ENCODE measurements around the gene MAJIN. TPM values are rescaled to one million over a fixed set of nuclear protein-coding genes. Genes with fewer than 3 reads are reported as not detected.

Gene MAJIN
- polyA plus RNA-seq, 3 donors: not detected

DNA sequence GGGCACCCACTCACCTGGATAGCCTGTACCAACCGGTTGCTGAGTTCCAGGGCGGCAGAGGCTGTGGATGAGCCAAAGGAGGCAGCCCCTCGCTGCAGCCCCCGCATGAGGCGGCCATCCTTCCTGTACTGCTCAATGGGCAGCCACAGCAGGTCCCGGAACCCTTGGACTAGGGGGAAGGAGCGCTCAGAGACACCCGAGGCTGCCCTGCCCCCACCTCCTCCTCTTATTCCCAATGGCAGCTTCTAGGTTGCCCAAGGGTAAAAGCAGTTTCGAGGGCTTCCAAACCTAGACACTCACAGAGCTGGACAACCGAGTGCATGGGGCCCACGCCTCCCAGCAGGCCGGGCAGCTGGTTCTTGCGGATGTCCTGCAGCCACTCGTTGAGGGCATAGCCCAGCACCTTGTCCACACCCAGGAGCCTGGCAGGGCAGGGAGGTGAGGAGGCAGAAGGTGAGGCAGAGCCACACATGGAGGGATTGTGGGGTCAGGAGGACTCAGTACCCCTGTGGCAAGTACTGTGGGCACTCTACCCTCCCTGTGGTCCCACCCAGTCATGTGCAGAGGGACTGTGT, 75.4 kb downstream of the MAJIN start:
- H3K27ac ChIP-seq (ENCODE audit: low read depth in 1 of 2, low read length in 2 of 2): no peak overlapping the region
- no peaks in the 10 kb centered on the region for H3K27me3 ChIP-seq (ENCODE audit: control insufficient read depth in 2 of 2, insufficient read depth in 2 of 2, low read length in 2 of 2)
- H3K4me2 ChIP-seq (replicated peaks; ENCODE audit: extremely low read depth, low read length, poor library complexity, severe bottlenecking): no peak overlapping the region
- H2AFZ ChIP-seq (ENCODE audit: insufficient read depth, low read depth, low read length, poor library complexity, severe bottlenecking): no peak overlapping the region
- H3K27ac Mint-ChIP-seq: peak overlapping the region in 1 of 7 donors; percentile 62
- no peaks in the 10 kb centered on the region for H3K9me3 ChIP-seq (replicated peaks in 1 of 2; ENCODE audit: control insufficient read depth in 1 of 2, insufficient read depth in 1 of 2, low read length in 2 of 2)
- WGBS (ENCODE audit: insufficient coverage): 94% methylated on average over 9 of the region's 14 CpGs
- peaks cover 0 to 4% (median 1%) of the 10 kb centered on the region in 3 donors for H3K27me3 Mint-ChIP-seq (ENCODE audit: low read depth in 3 of 3)
- H3K36me3 Mint-ChIP-seq: peaks cover 57 to 60% of the 10 kb centered on the region in 2 donors
- TF ChIP-seq, protein P1, sequence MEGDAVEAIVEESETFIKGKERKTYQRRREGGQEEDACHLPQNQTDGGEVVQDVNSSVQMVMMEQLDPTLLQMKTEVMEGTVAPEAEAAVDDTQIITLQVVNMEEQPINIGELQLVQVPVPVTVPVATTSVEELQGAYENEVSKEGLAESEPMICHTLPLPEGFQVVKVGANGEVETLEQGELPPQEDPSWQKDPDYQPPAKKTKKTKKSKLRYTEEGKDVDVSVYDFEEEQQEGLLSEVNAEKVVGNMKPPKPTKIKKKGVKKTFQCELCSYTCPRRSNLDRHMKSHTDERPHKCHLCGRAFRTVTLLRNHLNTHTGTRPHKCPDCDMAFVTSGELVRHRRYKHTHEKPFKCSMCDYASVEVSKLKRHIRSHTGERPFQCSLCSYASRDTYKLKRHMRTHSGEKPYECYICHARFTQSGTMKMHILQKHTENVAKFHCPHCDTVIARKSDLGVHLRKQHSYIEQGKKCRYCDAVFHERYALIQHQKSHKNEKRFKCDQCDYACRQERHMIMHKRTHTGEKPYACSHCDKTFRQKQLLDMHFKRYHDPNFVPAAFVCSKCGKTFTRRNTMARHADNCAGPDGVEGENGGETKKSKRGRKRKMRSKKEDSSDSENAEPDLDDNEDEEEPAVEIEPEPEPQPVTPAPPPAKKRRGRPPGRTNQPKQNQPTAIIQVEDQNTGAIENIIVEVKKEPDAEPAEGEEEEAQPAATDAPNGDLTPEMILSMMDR (IDR thresholded peaks at IDR 0.05): no peak
- peaks cover 6% of the 10 kb centered on the region for H4K20me1 ChIP-seq (ENCODE audit: insufficient read depth, low read length)
- no peaks in the 10 kb centered on the region for H3K79me2 ChIP-seq (ENCODE audit: insufficient read depth, low read length)
- peaks cover 60 to 69% of the 10 kb centered on the region in 2 donors for H3K36me3 ChIP-seq (replicated peaks in 1 of 2; ENCODE audit: control insufficient read depth in 1 of 2, insufficient read depth in 2 of 2, low read length in 2 of 2)
- peaks cover 5% of the 10 kb centered on the region for H3K4me1 Mint-ChIP-seq
- H3K9ac ChIP-seq (ENCODE audit: insufficient read depth, low read length, poor library complexity, severe bottlenecking): no peak overlapping the region
- H3K4me3 ChIP-seq (replicated peaks in 1 of 3; ENCODE audit: low read depth in 2 of 3, low read length in 3 of 3): no peak overlapping the region
- peaks cover 9 to 13% of the 10 kb centered on the region in 2 donors for H3K4me1 ChIP-seq (ENCODE audit: control insufficient read depth in 1 of 2, insufficient read depth in 2 of 2, low read length in 2 of 2)
- intact Hi-C loops (cut with micrococcal nuclease): no loop called here
- no peak overlapping the region for H3K4me3 Mint-ChIP-seq
- no peaks in the 10 kb centered on the region for H3K9me3 Mint-ChIP-seq
- DNase-seq: no peak

DNA sequence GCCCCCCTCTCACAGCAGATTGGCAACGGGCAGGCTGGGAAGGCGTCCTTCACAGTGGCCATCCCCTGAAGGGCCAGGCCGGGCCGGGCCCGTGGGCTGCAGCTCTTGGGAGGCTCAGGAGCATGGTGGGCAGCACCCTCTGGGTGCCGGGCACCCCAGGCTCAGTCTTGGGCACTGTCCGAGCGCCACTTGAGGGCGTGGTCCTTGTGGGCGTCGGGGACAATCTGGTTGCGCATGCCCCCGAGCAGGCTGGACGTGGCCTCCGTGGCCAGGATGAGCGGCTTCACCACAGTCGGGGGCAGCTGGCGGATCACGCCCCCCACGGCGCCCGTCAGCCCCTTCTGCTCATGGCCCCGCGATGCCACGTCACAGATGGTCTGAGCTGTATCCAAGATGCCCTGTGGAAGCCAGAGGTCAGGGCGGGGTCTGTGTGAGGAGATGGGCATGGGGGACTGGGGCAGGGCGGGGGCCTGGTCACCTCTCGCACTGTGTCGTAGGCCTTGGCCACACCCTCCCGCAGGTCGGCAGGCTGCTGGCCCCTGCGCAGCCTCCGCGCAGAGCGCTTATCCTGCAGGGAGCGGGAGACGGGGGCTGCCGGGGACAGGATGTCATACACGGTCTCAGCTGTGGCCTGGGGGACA, 77.0 kb downstream of the MAJIN start:
- H3K27ac ChIP-seq (ENCODE audit: low read depth in 1 of 2, low read length in 2 of 2): no peak overlapping the region
- TF ChIP-seq, protein P1 (IDR thresholded peaks at IDR 0.05): no peak
- no peak for DNase-seq
- 80% methylated on average over 35 of the region's 39 CpGs for WGBS (ENCODE audit: insufficient coverage)
- Mint-ChIP-seq H3K4me3 (no peak overlapping the region), H3K4me1 (peaks cover 5% of the 10 kb centered on the region), H3K36me3 (peaks cover 43 to 45% of the 10 kb centered on the region in 2 donors), H3K9me3 (no peaks in the 10 kb centered on the region), H3K27me3 (ENCODE audit: low read depth in 3 of 3) (peaks cover 1 to 5% (median 4%) of the 10 kb centered on the region in 3 donors), H3K27ac (no peak overlapping the region)
- H3K36me3 ChIP-seq (replicated peaks in 1 of 2; ENCODE audit: control insufficient read depth in 1 of 2, insufficient read depth in 2 of 2, low read length in 2 of 2): peaks cover 44 to 53% of the 10 kb centered on the region in 2 donors
- peaks cover 6% of the 10 kb centered on the region for H4K20me1 ChIP-seq (ENCODE audit: insufficient read depth, low read length)
- H3K27me3 ChIP-seq (ENCODE audit: control insufficient read depth in 2 of 2, insufficient read depth in 2 of 2, low read length in 2 of 2): no peaks in the 10 kb centered on the region
- no peak overlapping the region for H3K4me2 ChIP-seq (replicated peaks; ENCODE audit: extremely low read depth, low read length, poor library complexity, severe bottlenecking)
- H3K9ac ChIP-seq (ENCODE audit: insufficient read depth, low read length, poor library complexity, severe bottlenecking): no peak overlapping the region
- no peak overlapping the region for H3K4me3 ChIP-seq (replicated peaks in 1 of 3; ENCODE audit: low read depth in 2 of 3, low read length in 3 of 3)
- H3K9me3 ChIP-seq (replicated peaks in 1 of 2; ENCODE audit: control insufficient read depth in 1 of 2, insufficient read depth in 1 of 2, low read length in 2 of 2): no peaks in the 10 kb centered on the region
- no peak overlapping the region for H2AFZ ChIP-seq (ENCODE audit: insufficient read depth, low read depth, low read length, poor library complexity, severe bottlenecking)
- intact Hi-C loops (cut with micrococcal nuclease): loop anchor here in 1 of 2 donors (1.0 kb wide), 1 partner anchor 48 kb away; no protein-coding TSS in a partner anchor
- peaks cover 9 to 13% of the 10 kb centered on the region in 2 donors for H3K4me1 ChIP-seq (ENCODE audit: control insufficient read depth in 1 of 2, insufficient read depth in 2 of 2, low read length in 2 of 2)
- no peaks in the 10 kb centered on the region for H3K79me2 ChIP-seq (ENCODE audit: insufficient read depth, low read length)
